Astrocyte (in vitro differentiated cells and primary cell): ENCODE measurements around the gene PLEKHM3. TPM values are rescaled to one million over a fixed set of nuclear protein-coding genes. Genes with fewer than 3 reads are reported as not detected.

Source experiments
- DNase-seq: peaks from one replicate; pipeline ENCODE4 v3.0.0-alpha.2; 2010; ENCODE audit warnings: low read depth
- FAIRE-seq: peaks from 2 replicates; lab custom pipeline; 2011; peaks lifted over from hg19 to GRCh38; lab: Jason Lieb, UNC
- H2AFZ ChIP-seq: 2 replicates; pipeline ENCODE4 v1.6.0; 2012; ENCODE audit warnings: low read depth, low read length, inconsistent platforms
- H3K27ac ChIP-seq: 2 replicates; pipeline ENCODE4 v1.5.1; 2011; ENCODE audit warnings: low read depth, low read length, inconsistent platforms
- H3K27me3 ChIP-seq: 2 replicates; pipeline ENCODE4 v1.6.0; 2011; ENCODE audit warnings: low read length, inconsistent platforms; ENCODE audit not compliant: insufficient read depth
- H3K36me3 ChIP-seq: 2 replicates; pipeline ENCODE4 v1.5.1; 2011; ENCODE audit warnings: low read length, inconsistent platforms; ENCODE audit not compliant: insufficient read depth
- H3K4me1 ChIP-seq: 2 replicates; pipeline ENCODE4 v1.5.1; 2011; ENCODE audit warnings: low read length, inconsistent platforms; ENCODE audit not compliant: insufficient read depth
- H3K4me2 ChIP-seq: 2 replicates; pipeline ENCODE4 v1.6.0; 2012; ENCODE audit warnings: low read length, inconsistent platforms
- H3K4me3 ChIP-seq: 2 replicates; pipeline ENCODE4 v1.5.1; 2011; ENCODE audit warnings: low read depth, mild to moderate bottlenecking, low read length, inconsistent platforms; ENCODE audit not compliant: insufficient read depth
- H3K79me2 ChIP-seq: 2 replicates; pipeline ENCODE4 v1.6.0; 2012; ENCODE audit warnings: mild to moderate bottlenecking, low read length, inconsistent platforms; ENCODE audit not compliant: insufficient read depth
- H3K9ac ChIP-seq: 2 replicates; pipeline ENCODE4 v1.6.0; 2012; ENCODE audit warnings: mild to moderate bottlenecking, low read length, inconsistent platforms
- H3K9me3 ChIP-seq: 2 replicates; pipeline ENCODE4 v1.5.1; 2012; ENCODE audit warnings: low read depth, mild to moderate bottlenecking, low read length, inconsistent platforms; ENCODE audit not compliant: insufficient read depth
- H4K20me1 ChIP-seq: 2 replicates; pipeline ENCODE4 v1.6.0; 2012; ENCODE audit warnings: low read length, inconsistent platforms; ENCODE audit not compliant: insufficient read depth
- H3K27ac Mint-ChIP-seq: one replicate; pipeline ENCODE4 v1.8.0; 2021; ENCODE audit warnings: mild to moderate bottlenecking, mixed read lengths; ENCODE audit not compliant: unreplicated experiment
- H3K27me3 Mint-ChIP-seq: one replicate; pipeline ENCODE4 v1.8.0; 2021; ENCODE audit warnings: low read depth, mixed read lengths; ENCODE audit not compliant: unreplicated experiment
- H3K36me3 Mint-ChIP-seq: one replicate; pipeline ENCODE4 v1.8.0; 2021; ENCODE audit warnings: low read depth, mixed read lengths; ENCODE audit not compliant: unreplicated experiment
- H3K4me1 Mint-ChIP-seq: one replicate; pipeline ENCODE4 v1.8.0; 2021; ENCODE audit warnings: low read depth, mixed read lengths; ENCODE audit not compliant: unreplicated experiment
- H3K4me3 Mint-ChIP-seq: one replicate; pipeline ENCODE4 v1.8.0; 2021; ENCODE audit warnings: mild to moderate bottlenecking, moderate library complexity, mixed read lengths; ENCODE audit not compliant: unreplicated experiment
- H3K9me3 Mint-ChIP-seq: one replicate; pipeline ENCODE4 v1.8.0; 2021; ENCODE audit warnings: mild to moderate bottlenecking, mixed read lengths; ENCODE audit not compliant: unreplicated experiment
- EZH2 ChIP-seq: IDR thresholded peaks from 2 replicates; pipeline ENCODE4 v1.6.1; 2012; ENCODE audit warnings: mild to moderate bottlenecking, low read length, inconsistent platforms; ENCODE audit not compliant: insufficient read depth
- total RNA-seq: library from RNA; stranded (reverse); gene quantifications from 2 replicates; pipeline ENCODE4 v1.2.1, GENCODE V29; 2021
- TF ChIP-seq, protein P1 (sequence below): IDR thresholded peaks from 2 replicates; pipeline ENCODE4 v1.5.1; 2011; ENCODE audit warnings: low read depth, mild to moderate bottlenecking, inconsistent platforms, low read length, moderate library complexity; ENCODE audit not compliant: insufficient read depth

PLEKHM3 gene
- total RNA-seq, 1 donor from 2014 or later = 9.1 TPM

GRCh38 chr2:208066016-208066415 is 40.7 kb upstream of the PLEKHM3 start:
- H2AFZ ChIP-seq = no peak overlapping the region
- H3K9ac ChIP-seq = no peak overlapping the region
- H3K27ac ChIP-seq = no peak overlapping the region
- Mint-ChIP-seq H3K27ac (no peak overlapping the region), H3K4me1 (peaks cover 7% of the 10 kb centered on the region), H3K27me3 (peaks cover 8% of the 10 kb centered on the region), H3K36me3 (peaks cover 2% of the 10 kb centered on the region), H3K4me3 (no peak overlapping the region), H3K9me3 (no peaks in the 10 kb centered on the region)
- peaks cover 3% of the 10 kb centered on the region for H3K4me1 ChIP-seq
- TF ChIP-seq EZH2 = no peak
- no peaks in the 10 kb centered on the region for H3K9me3 ChIP-seq
- H4K20me1 ChIP-seq = no peaks in the 10 kb centered on the region
- H3K79me2 ChIP-seq = no peaks in the 10 kb centered on the region
- H3K4me3 ChIP-seq = no peak overlapping the region
- no peak for FAIRE-seq
- H3K36me3 ChIP-seq = no peaks in the 10 kb centered on the region
- H3K27me3 ChIP-seq = no peaks in the 10 kb centered on the region
- no peak overlapping the region for H3K4me2 ChIP-seq
- DNase-seq = no peak

- Histone ChIP-seq H3K36me3 (no peaks in the 10 kb centered on the region), H4K20me1 (no peaks in the 10 kb centered on the region), H3K27me3 (no peaks in the 10 kb centered on the region), H3K4me1 (peaks cover 3% of the 10 kb centered on the region), H2AFZ (no peak overlapping the region), H3K79me2 (no peaks in the 10 kb centered on the region), H3K4me3 (no peak overlapping the region), H3K27ac (no peak overlapping the region), H3K4me2 (no peak overlapping the region), H3K9ac (no peak overlapping the region), H3K9me3 (no peaks in the 10 kb centered on the region)
- peaks cover 2% of the 10 kb centered on the region for H3K36me3 Mint-ChIP-seq
- peaks cover 9% of the 10 kb centered on the region for H3K27me3 Mint-ChIP-seq
- no peak overlapping the region for H3K27ac Mint-ChIP-seq
- DNase-seq (no peak), FAIRE-seq (no peak)
- peaks cover 7% of the 10 kb centered on the region for H3K4me1 Mint-ChIP-seq
- H3K9me3 Mint-ChIP-seq = no peaks in the 10 kb centered on the region
- TF ChIP-seq, protein P1, sequence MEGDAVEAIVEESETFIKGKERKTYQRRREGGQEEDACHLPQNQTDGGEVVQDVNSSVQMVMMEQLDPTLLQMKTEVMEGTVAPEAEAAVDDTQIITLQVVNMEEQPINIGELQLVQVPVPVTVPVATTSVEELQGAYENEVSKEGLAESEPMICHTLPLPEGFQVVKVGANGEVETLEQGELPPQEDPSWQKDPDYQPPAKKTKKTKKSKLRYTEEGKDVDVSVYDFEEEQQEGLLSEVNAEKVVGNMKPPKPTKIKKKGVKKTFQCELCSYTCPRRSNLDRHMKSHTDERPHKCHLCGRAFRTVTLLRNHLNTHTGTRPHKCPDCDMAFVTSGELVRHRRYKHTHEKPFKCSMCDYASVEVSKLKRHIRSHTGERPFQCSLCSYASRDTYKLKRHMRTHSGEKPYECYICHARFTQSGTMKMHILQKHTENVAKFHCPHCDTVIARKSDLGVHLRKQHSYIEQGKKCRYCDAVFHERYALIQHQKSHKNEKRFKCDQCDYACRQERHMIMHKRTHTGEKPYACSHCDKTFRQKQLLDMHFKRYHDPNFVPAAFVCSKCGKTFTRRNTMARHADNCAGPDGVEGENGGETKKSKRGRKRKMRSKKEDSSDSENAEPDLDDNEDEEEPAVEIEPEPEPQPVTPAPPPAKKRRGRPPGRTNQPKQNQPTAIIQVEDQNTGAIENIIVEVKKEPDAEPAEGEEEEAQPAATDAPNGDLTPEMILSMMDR = no peak
- H3K4me3 Mint-ChIP-seq = no peak overlapping the region
Observed at GRCh38 chr2:208065476-208065875, 40.1 kb upstream of the PLEKHM3 start.

GRCh38 chr2:208064220-208064961 is 39.1 kb upstream of the PLEKHM3 start:
- Histone ChIP-seq H4K20me1 (no peaks in the 10 kb centered on the region), H3K4me2 (peak overlapping the region; percentile 50), H3K79me2 (no peaks in the 10 kb centered on the region), H3K36me3 (no peaks in the 10 kb centered on the region), H3K9me3 (no peaks in the 10 kb centered on the region), H3K4me1 (peaks cover 3% of the 10 kb centered on the region), H3K4me3 (no peak overlapping the region), H3K27ac (peak overlapping the region; percentile 2), H3K27me3 (no peaks in the 10 kb centered on the region), H2AFZ (peak overlapping the region; percentile 11), H3K9ac (no peak overlapping the region)
- TF ChIP-seq EZH2 = no peak
- TF ChIP-seq, protein P1 = no peak
- Mint-ChIP-seq H3K4me1 (peaks cover 7% of the 10 kb centered on the region), H3K27ac (peak overlapping the region; percentile 95), H3K27me3 (peaks cover 9% of the 10 kb centered on the region), H3K4me3 (no peak overlapping the region), H3K9me3 (peaks cover 4% of the 10 kb centered on the region), H3K36me3 (peaks cover 2% of the 10 kb centered on the region)
- FAIRE-seq (peak; percentile 98), DNase-seq (peak; percentile 96)
